Measurements from ENCODE around the gene RNF13.

RNF13 gene, protein sequence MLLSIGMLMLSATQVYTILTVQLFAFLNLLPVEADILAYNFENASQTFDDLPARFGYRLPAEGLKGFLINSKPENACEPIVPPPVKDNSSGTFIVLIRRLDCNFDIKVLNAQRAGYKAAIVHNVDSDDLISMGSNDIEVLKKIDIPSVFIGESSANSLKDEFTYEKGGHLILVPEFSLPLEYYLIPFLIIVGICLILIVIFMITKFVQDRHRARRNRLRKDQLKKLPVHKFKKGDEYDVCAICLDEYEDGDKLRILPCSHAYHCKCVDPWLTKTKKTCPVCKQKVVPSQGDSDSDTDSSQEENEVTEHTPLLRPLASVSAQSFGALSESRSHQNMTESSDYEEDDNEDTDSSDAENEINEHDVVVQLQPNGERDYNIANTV

DNA sequence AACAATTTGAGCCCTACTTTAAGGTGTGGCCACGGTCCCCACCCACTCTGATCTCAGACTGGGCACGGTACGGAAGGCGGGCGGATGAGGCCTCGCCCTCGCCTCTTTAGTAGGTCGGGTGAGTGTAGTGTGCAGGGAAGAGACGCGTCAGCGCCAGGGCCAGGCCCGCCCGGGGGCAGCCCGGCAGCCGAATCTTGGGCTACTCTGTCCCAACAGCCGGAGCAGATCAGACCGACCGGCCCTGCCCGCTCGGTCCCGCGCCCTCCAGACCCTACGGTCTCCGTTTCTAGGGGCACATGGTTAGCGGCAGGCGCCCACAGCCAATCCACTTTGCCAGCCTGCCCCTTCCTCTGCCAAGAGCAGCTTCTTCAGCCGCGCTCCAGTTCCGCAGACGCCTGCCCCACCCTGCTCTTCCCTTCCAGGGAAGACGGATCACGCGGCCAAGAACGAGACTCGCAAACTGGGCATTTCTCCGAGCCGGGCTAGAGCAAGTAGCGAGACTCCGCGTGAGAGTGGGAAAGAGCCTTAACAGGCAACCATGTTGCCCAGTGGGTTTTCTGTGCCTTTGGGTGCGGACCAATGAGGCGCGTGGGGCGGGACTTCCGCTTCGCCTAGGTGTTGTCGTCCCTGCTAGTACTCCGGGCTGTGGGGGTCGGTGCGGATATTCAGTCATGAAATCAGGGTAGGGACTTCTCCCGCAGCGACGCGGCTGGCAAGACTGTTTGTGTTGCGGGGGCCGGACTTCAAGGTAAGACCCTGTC, at the start of gene RNF13:
TSS of gene RNF13 (plus strand) at position 610 of the 761 bp plus-strand sequence. CDS start 32,812 bp downstream, outside the sequence.
- peak; percentile 91 for DNase-seq

DNA sequence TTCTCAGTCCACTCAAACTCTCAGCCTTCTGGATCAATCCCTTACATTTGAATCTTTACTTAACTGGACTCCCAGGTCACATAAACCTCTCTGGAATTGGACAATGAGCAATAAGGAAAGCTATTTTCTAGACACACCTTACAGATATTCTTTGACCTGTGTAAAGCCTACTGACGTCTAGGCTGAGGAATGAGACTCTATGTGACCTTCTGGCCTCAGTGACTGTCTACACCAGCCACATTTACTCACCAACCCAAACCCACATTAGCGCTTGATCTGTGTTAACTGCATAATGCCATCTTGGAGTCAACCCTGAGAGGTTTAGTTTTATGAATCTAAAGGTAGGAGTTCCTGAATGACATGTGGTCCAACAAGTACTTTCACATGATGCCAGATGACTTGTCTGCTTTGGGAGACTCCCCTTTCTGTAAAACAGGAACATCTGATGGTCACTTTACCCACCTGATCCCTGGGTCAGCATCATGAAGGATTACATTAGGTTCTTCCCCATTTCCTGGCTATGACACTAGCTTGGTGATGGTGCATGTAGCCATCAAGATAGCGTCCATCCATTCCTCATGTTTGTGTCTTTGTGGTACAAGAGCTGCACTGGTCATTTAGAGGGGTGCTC, 49.3 kb upstream of the RNF13 start:
- no peak for DNase-seq

- DNase-seq = no peak
Observed at GRCh38 chr3:149764302-149764701, 48.7 kb upstream of the RNF13 start.

GRCh38 chr3:149765762-149766334, 47.2 kb upstream of the RNF13 start:
- no peak for DNase-seq

DNA sequence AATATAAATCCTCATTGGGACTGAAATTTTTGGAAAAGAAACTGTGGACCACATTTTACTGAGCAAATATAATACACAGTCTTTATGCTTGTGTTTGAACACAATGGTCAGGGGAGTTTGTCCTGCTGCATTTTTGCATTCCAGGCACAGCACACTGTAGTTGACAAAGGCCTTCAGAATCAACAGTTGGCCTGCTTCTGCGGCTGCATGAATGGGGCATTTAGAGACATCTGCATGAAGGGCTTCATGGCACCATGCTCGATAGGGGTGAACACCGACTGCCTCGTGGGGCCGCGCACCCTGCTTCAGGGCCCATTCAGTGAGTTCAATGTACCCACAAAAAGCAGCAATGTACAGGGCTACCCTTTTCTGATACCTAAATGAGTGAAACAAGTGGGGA, 45.3 kb upstream of the RNF13 start:
- no peak for DNase-seq

DNA sequence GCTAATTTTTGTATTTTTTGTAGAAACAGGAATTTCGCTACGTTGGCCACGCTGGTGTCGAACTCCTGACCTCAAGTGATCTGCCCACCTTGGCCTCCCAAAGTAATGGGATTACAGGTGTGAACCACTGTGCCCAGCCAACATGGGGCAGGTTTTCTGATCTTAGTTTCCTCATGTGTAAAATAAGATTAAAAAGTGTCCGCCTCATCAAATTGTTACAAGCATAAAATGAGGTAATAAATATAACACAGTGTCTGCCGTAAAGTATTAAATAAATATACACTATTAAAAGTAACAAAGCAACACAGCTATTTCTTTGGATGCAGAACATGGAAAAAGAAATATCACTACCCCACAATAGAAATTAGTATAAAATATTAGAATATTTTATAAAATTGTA, 44.3 kb upstream of the RNF13 start:
- no peak for DNase-seq

DNA sequence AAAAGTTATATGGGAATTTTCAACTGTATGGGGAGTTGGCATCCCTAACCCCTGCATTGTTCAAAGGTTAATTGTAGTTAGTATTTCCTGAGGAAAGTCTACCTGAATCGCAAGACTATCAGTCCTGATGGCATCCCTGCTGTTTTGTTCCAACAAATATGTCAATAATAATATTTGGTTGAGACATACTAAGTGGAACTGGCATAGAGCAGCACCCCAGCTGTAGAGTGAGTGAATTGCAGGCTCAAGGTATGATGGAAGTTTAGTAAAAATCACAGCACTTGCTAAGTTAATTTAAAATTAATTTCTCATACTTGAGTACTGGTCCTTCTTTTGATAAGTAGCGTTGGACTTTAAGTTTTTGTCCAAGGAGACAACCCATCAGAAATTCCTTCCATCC, 42.8 kb upstream of the RNF13 start:
- no peak for DNase-seq

DNA sequence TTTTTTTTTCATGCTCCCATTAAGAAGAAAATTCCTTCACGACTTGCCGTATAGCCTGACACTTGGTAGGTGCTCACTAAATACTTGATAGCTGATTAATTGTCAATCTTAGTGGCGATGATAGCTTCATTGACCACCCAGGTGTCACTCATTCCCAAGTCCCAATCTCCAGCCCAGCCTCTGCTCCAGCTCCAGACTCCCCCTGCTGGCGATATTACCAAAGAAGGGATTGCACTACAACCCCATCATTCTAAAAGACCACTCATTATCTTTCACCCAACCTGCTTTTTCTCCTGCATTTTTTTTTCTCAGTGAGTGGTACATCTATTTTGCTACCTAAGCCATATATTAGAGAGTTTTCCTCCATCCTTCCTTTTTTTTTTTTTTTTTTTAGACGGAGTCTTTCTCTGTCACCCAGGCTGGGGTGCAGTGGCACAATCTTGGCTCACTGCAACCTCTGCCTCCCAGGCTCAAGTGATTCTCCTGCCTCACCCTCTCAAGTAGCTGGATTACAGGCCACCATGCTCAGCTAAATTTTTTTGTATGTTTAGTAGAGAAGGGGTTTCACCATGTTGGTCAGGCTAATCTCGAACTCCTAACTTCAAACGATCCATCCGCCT, 41.3 kb upstream of the RNF13 start:
- DNase-seq = no peak

GRCh38 chr3:149772861-149773260, 40.2 kb upstream of the RNF13 start:
- DNase-seq = no peak

- DNase-seq = no peak
Observed at GRCh38 chr3:149776170-149776569, 36.8 kb upstream of the RNF13 start.

DNA sequence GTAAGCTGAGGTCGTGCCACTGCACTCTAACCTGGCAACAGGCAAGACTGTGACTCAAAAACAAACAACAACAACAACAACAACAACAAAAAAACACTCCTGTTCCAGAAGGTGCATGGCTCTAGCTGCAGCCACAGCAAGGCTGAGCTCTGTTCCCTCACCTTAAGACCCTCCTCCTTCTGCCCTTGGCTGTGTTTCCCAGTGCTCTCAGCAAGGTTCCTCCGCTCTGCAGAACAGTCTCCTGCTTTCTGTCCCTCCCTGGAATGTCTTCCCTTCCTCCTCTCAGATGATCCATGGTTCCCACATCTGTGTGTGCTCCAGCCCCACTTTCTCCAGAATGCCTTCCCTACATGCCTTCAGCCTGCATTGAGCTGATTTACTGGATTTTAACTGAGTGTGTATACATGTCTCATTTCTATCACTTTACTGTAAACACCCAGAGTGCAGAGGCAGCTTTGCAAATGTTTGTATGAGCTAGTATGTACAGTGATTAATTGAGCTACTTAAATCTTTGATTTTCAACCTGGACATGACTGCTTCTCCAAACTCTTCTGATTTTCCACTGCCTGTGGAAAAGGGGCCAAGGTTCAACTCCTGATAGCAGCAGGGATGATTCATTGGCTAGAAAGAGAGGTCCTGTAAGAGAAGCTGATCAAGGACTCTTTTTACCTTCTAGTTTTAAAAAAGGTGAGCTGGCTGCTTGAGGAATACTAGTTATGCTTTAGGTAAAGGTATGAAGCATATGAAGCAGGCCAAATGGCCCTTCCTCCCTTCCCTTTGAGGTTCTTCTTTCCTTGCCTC, 35.4 kb upstream of the RNF13 start:
- DNase-seq = no peak

DNA sequence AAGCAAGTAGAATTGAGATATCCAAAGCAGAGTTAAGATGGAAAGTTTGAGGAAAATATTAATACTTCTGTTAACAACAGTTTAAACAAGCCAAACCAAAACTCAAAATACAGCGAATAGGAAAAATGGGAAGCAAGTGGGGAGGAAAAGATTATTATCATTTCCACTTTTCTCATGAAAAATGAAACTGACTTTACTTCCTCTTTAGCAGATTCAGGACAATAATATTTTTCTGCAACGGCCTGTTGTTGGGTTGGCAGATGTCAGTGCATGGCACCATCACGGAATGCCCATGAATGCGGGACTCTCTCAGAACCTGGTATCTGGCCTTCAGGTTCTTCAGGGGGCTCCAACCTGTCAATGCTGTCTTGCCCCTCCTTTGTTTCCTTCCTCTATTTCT, 31.8 kb upstream of the RNF13 start:
- DNase-seq = no peak

- no peak for DNase-seq
Observed at GRCh38 chr3:149781741-149782140, 31.3 kb upstream of the RNF13 start.

- no peak for DNase-seq
Observed at GRCh38 chr3:149783576-149783975, 29.4 kb upstream of the RNF13 start.

- no peak for DNase-seq
Observed at GRCh38 chr3:149784064-149784704, 28.8 kb upstream of the RNF13 start.

DNA sequence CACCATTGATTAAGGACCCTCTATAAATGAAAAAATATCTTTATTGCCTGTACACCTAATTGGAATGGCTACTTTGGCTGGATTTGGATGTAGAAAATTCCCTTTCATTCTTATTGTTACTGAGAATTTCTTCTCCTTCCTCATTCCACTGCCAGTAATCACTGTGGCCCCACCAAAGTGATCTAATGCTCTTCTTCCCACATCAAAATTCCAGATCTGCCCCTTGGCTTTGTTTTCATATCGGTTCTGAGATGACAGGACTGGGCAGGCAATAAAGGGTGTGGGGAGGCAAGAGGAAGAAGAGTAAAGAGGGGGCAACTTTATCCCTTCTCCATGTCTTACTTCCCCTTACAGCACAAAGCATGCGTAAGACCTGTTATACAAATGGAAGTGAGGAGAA, 22.7 kb upstream of the RNF13 start:
- no peak for DNase-seq

- DNase-seq = no peak
Observed at GRCh38 chr3:149790698-149791097, 22.3 kb upstream of the RNF13 start.

DNA sequence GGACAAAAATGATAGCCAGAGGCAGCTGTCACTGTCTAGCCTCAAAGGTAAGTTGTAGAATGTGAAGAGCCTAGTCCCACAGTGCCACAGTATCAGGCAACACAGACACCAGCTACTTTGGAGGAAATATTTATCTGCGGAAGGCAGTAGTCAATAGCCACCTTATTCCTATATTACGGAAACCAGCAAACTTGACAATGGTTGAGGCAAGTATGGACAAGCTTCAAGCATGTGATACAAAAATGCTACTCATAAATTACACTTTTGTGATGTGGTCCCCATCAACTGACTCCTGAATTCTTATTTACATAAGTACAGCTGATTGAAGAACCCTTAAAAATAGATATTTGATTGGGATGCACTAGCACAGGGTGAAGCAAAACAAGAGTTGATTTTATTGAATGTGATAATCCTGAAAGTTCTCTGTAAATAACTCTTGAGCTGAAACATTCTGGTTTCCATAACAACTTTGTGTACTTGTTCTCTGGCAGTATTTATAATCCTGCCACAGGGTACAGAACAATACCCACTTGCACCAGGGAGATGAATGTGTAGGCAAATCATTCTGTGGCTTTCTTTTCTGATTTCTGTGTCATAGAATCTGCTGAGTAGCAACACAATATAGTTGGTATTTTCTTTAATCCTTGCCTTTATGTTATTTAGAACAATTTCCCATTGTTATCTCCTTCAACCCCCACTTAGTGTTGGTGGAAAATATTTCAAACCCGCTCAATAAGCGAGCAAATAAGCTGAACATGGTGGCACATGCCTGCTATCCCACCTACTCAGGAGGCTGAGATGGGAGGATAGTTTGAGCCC, 20.4 kb upstream of the RNF13 start, which contains the start of gene ANKUB1:
TSS of gene ANKUB1 (minus strand) at position 103 of the 819 bp plus-strand sequence. CDS start 188 bp downstream, outside the sequence.
- no peak for DNase-seq

DNA sequence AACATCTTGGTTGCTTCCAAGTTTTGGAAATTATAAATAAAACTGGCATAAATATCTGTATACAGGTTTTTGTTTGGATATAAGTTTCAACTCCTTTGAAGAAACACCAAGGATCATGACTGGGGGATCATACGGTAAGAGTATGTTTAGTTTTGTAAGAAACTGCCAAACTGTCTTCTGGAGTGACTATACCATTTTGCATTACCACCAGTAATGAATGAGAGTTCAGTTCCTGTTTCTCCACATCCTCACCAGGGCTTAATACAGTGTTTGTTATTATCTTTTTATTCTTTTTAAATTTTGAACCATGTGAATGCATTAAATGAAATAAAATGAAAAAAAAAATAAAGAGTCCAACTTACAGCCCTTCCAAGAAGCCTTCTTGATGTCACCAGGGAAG, 17.0 kb upstream of the RNF13 start:
- DNase-seq = no peak

DNA sequence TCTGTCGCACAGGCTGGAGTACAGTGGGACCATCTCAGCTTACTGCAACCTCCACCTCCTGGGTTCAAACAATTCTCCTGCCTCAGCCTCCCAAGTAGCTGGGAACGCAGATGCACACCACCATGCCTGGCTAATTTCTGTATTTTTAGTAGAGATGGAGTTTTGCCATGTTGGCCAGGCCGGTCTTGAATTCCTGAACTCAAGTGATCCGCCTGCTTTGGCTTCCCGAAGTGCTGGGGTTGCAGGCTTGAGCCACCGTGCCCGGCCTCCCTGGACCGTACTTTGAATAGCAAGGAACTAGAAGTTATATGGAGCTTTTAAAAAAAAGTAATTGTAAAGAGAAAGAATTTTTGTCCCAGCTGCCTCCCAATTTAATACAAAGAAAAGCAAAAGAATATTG, 12.3 kb upstream of the RNF13 start:
- no peak for DNase-seq

GRCh38 chr3:149801195-149801594, 11.8 kb upstream of the RNF13 start:
- DNase-seq = no peak
